ENCODE results near the gene CYP26A1.

CYP26A1 gene

DNA sequence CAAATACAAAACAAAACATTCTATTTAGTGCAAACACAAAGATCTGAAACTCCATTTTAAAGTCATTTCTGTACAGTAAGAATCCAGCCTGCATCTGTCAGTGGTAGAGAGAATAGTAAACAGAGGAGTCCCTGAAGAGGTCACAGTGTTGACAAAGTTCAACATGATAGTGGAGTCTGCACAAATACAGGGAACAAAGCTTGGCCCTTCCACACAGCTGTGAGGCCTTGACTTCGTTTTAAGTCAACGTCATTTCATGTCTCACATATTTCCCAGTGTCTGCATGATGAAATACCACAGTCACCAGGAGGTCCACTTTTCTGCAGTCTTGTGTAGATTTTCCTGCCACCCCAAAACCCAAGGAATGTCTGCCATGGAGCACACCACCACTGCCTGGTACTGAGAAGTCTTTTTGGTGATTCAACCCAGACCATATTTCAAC lies 33.0 kb downstream of the CYP26A1 start:
- Histone ChIP-seq H2AFZ (ENCODE audit: low read depth, low read length) (no peak overlapping the region), H3K4me3 (ENCODE audit: low read depth in 1 of 2, low read length in 2 of 2) (no peak overlapping the region), H3K9me3 (ENCODE audit: insufficient read depth, low read length, severe bottlenecking) (peaks cover 4% of the 10 kb centered on the region), H3K4me1 (ENCODE audit: insufficient read depth, low read length) (no peaks in the 10 kb centered on the region), H3K27me3 (ENCODE audit: insufficient read depth, low read length, poor library complexity) (no peaks in the 10 kb centered on the region), H3K79me2 (ENCODE audit: insufficient read depth, low read length) (no peaks in the 10 kb centered on the region), H3K27ac (ENCODE audit: low read length) (no peak overlapping the region), H4K20me1 (ENCODE audit: insufficient read depth, low read length) (no peaks in the 10 kb centered on the region), H3K36me3 (ENCODE audit: insufficient read depth, low read length) (no peaks in the 10 kb centered on the region), H3K9ac (ENCODE audit: low read depth, low read length) (no peak overlapping the region), H3K4me2 (ENCODE audit: insufficient read depth, low read length) (no peak overlapping the region)
- ATAC-seq (ENCODE audit: insufficient read depth, low read depth) (no peak), DNase-seq (no peak)
- no peak for TF ChIP-seq EZH2 (IDR thresholded peaks at IDR 0.05; ENCODE audit: borderline replicate concordance, low read depth, low read length, severe bottlenecking)
- TF ChIP-seq CTCF (IDR thresholded peaks at IDR 0.05; ENCODE audit: borderline replicate concordance, extremely low read depth, low read length, poor library complexity, severe bottlenecking), result no peak

- Histone ChIP-seq H3K4me3 (ENCODE audit: low read depth in 1 of 2, low read length in 2 of 2) (no peak overlapping the region), H3K27ac (ENCODE audit: low read length) (no peak overlapping the region), H3K4me2 (ENCODE audit: insufficient read depth, low read length) (no peak overlapping the region), H3K36me3 (ENCODE audit: insufficient read depth, low read length) (no peaks in the 10 kb centered on the region), H4K20me1 (ENCODE audit: insufficient read depth, low read length) (no peaks in the 10 kb centered on the region), H3K9me3 (ENCODE audit: insufficient read depth, low read length, severe bottlenecking) (no peaks in the 10 kb centered on the region), H3K9ac (ENCODE audit: low read depth, low read length) (no peak overlapping the region), H3K4me1 (ENCODE audit: insufficient read depth, low read length) (peaks cover 5% of the 10 kb centered on the region), H3K79me2 (ENCODE audit: insufficient read depth, low read length) (no peaks in the 10 kb centered on the region), H3K27me3 (ENCODE audit: insufficient read depth, low read length, poor library complexity) (peaks cover 10% of the 10 kb centered on the region), H2AFZ (ENCODE audit: low read depth, low read length) (no peak overlapping the region)
- DNase-seq, result no peak
- ATAC-seq (ENCODE audit: insufficient read depth, low read depth), result no peak
- TF ChIP-seq EZH2 (IDR thresholded peaks at IDR 0.05; ENCODE audit: borderline replicate concordance, low read depth, low read length, severe bottlenecking), result no peak
- TF ChIP-seq CTCF (IDR thresholded peaks at IDR 0.05; ENCODE audit: borderline replicate concordance, extremely low read depth, low read length, poor library complexity, severe bottlenecking), result no peak
Observed at GRCh38 chr10:93110472-93111146, 36.9 kb downstream of the CYP26A1 start.

GRCh38 chr10:93113042-93113441 lies 39.3 kb downstream of the CYP26A1 start:
- H3K9ac ChIP-seq (ENCODE audit: low read depth, low read length), result no peak overlapping the region
- peaks cover 11% of the 10 kb centered on the region for H3K4me1 ChIP-seq (ENCODE audit: insufficient read depth, low read length)
- ATAC-seq (ENCODE audit: insufficient read depth, low read depth), result no peak
- H3K27me3 ChIP-seq (ENCODE audit: insufficient read depth, low read length, poor library complexity), result peaks cover 10% of the 10 kb centered on the region
- no peak for TF ChIP-seq EZH2 (IDR thresholded peaks at IDR 0.05; ENCODE audit: borderline replicate concordance, low read depth, low read length, severe bottlenecking)
- TF ChIP-seq CTCF (IDR thresholded peaks at IDR 0.05; ENCODE audit: borderline replicate concordance, extremely low read depth, low read length, poor library complexity, severe bottlenecking), result no peak
- DNase-seq, result no peak
- H3K36me3 ChIP-seq (ENCODE audit: insufficient read depth, low read length), result no peaks in the 10 kb centered on the region
- H3K27ac ChIP-seq (ENCODE audit: low read length), result no peak overlapping the region
- H3K4me3 ChIP-seq (ENCODE audit: low read depth in 1 of 2, low read length in 2 of 2), result no peak overlapping the region
- H2AFZ ChIP-seq (ENCODE audit: low read depth, low read length), result no peak overlapping the region
- no peaks in the 10 kb centered on the region for H3K79me2 ChIP-seq (ENCODE audit: insufficient read depth, low read length)
- no peaks in the 10 kb centered on the region for H4K20me1 ChIP-seq (ENCODE audit: insufficient read depth, low read length)
- H3K9me3 ChIP-seq (ENCODE audit: insufficient read depth, low read length, severe bottlenecking), result no peaks in the 10 kb centered on the region
- H3K4me2 ChIP-seq (ENCODE audit: insufficient read depth, low read length), result no peak overlapping the region
